OCI-LY1 (cell line): Measurements from ENCODE around the gene LRMDA.

ENCODE experiments used
- H2AFZ ChIP-seq: fragments of 200-600 bp; sonication (generic), shearing (Covaris generic); 2 replicates; pipeline ENCODE4 v1.6.0; 2014; ENCODE audit warnings: antibody characterized with exemption, mild to moderate bottlenecking, low read length
- H3F3A ChIP-seq: fragments of 200-600 bp; sonication (generic), shearing (Covaris generic); 2 replicates; pipeline ENCODE4 v1.6.0; 2014; ENCODE audit warnings: mild to moderate bottlenecking, antibody characterized with exemption, low read length, moderate library complexity; ENCODE audit not compliant: insufficient read depth
- H3K27ac ChIP-seq: fragments of 200-600 bp; sonication (generic); 2 replicates; pipeline ENCODE4 v1.5.1; 2014; ENCODE audit warnings: low read length, mixed run types, mild to moderate bottlenecking, low read depth; ENCODE audit not compliant: poor library complexity, severe bottlenecking
- H3K27me3 ChIP-seq: fragments of 200-600 bp; sonication (generic); 2 replicates; pipeline ENCODE4 v1.6.0; 2014; ENCODE audit warnings: antibody characterized with exemption, mild to moderate bottlenecking, low read length, moderate library complexity; ENCODE audit not compliant: insufficient read depth
- H3K36me3 ChIP-seq: fragments of 200-600 bp; sonication (generic); 2 replicates; pipeline ENCODE4 v1.6.1; 2014; ENCODE audit warnings: mild to moderate bottlenecking, antibody characterized with exemption, low read length, moderate library complexity, mixed read lengths; ENCODE audit not compliant: insufficient read depth
- H3K4me1 ChIP-seq: fragments of 200-600 bp; sonication (generic); 2 replicates; pipeline ENCODE4 v1.5.1; 2014; ENCODE audit warnings: mild to moderate bottlenecking, low read length, moderate library complexity; ENCODE audit not compliant: insufficient read depth, severe bottlenecking
- H3K4me2 ChIP-seq: fragments of 200-600 bp; sonication (generic), shearing (Covaris generic); 2 replicates; pipeline ENCODE4 v1.6.1; 2014; ENCODE audit warnings: low read length
- H3K4me3 ChIP-seq: fragments of 200-600 bp; sonication (generic); 2 replicates; pipeline ENCODE4 v1.5.1; 2014; ENCODE audit warnings: low read length, low read depth, mild to moderate bottlenecking, mixed read lengths; ENCODE audit not compliant: poor library complexity, severe bottlenecking
- H3K79me2 ChIP-seq: fragments of 200-600 bp; shearing (Covaris generic); 2 replicates; pipeline ENCODE4 v1.6.1; 2016; ENCODE audit warnings: mixed run types, low read length, mixed read lengths; ENCODE audit not compliant: insufficient read depth
- H3K9ac ChIP-seq: fragments of 200-600 bp; sonication (generic), shearing (Covaris generic); 2 replicates; pipeline ENCODE4 v1.6.1; 2014; ENCODE audit warnings: mild to moderate bottlenecking, low read length, mixed read lengths
- H3K9me2 ChIP-seq: fragments of 200-600 bp; sonication (generic), shearing (Covaris generic); 2 replicates; pipeline ENCODE4 v1.6.1; 2014; ENCODE audit warnings: low read depth, mild to moderate bottlenecking, low read length, mixed read lengths
- H3K9me3 ChIP-seq: fragments of 200-600 bp; shearing (Covaris generic); 2 replicates; pipeline ENCODE4 v1.6.1; 2014; ENCODE audit warnings: low read length, mixed read lengths
- H4K20me1 ChIP-seq: fragments of 200-600 bp; sonication (generic), shearing (Covaris generic); 2 replicates; pipeline ENCODE4 v1.6.0; 2016; ENCODE audit warnings: mild to moderate bottlenecking, low read length; ENCODE audit not compliant: insufficient read depth
- EZH2 ChIP-seq: fragments of 200-600 bp; sonication (generic), shearing (Covaris generic); IDR thresholded peaks from 2 replicates; pipeline ENCODE4 v1.8.0; 2017; ENCODE audit warnings: borderline replicate concordance, mixed run types, mild to moderate bottlenecking, antibody characterized with exemption, low read length, moderate library complexity, mixed read lengths
- TF ChIP-seq, protein P1 (sequence below): fragments of 200-600 bp; sonication (generic), shearing (Covaris generic); IDR thresholded peaks from 2 replicates; pipeline ENCODE4 v1.5.1; 2017; ENCODE audit warnings: mild to moderate bottlenecking, antibody characterized with exemption, low read length, moderate library complexity, mixed read lengths

LRMDA gene

DNA sequence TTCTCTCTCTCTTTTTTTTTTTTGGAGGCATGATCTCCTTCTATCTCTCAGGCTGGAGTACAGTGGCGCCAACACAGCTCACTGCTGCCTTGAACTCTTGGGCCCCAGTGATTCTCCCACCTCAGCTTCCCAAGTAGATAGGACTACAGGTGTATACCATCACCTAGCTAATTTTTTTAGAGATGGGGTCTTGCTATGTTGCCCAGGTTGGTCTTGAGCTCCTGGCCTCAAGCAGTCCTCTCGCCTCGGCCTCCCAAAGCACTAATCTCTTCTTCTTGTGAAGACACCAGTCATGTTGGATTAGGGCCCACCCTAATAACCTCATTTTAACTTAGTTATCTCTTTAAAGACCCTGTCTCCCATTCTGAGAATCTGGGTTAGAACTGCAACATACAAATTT, 45.6 kb downstream of the LRMDA start:
- Histone ChIP-seq H2AFZ (no peak overlapping the region), H3K27ac (no peak overlapping the region), H3K9me2 (no peaks in the 10 kb centered on the region), H4K20me1 (no peaks in the 10 kb centered on the region), H3K79me2 (no peaks in the 10 kb centered on the region), H3F3A (no peaks in the 10 kb centered on the region), H3K4me2 (no peak overlapping the region), H3K4me1 (no peaks in the 10 kb centered on the region), H3K36me3 (no peaks in the 10 kb centered on the region), H3K9ac (no peak overlapping the region), H3K27me3 (no peaks in the 10 kb centered on the region), H3K4me3 (no peak overlapping the region), H3K9me3 (no peaks in the 10 kb centered on the region)
- TF ChIP-seq, protein P1, sequence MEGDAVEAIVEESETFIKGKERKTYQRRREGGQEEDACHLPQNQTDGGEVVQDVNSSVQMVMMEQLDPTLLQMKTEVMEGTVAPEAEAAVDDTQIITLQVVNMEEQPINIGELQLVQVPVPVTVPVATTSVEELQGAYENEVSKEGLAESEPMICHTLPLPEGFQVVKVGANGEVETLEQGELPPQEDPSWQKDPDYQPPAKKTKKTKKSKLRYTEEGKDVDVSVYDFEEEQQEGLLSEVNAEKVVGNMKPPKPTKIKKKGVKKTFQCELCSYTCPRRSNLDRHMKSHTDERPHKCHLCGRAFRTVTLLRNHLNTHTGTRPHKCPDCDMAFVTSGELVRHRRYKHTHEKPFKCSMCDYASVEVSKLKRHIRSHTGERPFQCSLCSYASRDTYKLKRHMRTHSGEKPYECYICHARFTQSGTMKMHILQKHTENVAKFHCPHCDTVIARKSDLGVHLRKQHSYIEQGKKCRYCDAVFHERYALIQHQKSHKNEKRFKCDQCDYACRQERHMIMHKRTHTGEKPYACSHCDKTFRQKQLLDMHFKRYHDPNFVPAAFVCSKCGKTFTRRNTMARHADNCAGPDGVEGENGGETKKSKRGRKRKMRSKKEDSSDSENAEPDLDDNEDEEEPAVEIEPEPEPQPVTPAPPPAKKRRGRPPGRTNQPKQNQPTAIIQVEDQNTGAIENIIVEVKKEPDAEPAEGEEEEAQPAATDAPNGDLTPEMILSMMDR, result no peak
- TF ChIP-seq EZH2, result no peak

GRCh38 chr10:75477680-75478079, 46.3 kb downstream of the LRMDA start:
- no peaks in the 10 kb centered on the region for H4K20me1 ChIP-seq
- H3K4me3 ChIP-seq, result no peak overlapping the region
- no peaks in the 10 kb centered on the region for H3K36me3 ChIP-seq
- H3K4me1 ChIP-seq, result no peaks in the 10 kb centered on the region
- H3K9ac ChIP-seq, result no peak overlapping the region
- H3K27me3 ChIP-seq, result no peaks in the 10 kb centered on the region
- no peaks in the 10 kb centered on the region for H3K9me3 ChIP-seq
- no peaks in the 10 kb centered on the region for H3K79me2 ChIP-seq
- no peaks in the 10 kb centered on the region for H3F3A ChIP-seq
- no peak overlapping the region for H2AFZ ChIP-seq
- no peak overlapping the region for H3K4me2 ChIP-seq
- TF ChIP-seq EZH2, result no peak
- TF ChIP-seq, protein P1, result no peak
- no peak overlapping the region for H3K27ac ChIP-seq
- no peaks in the 10 kb centered on the region for H3K9me2 ChIP-seq

DNA sequence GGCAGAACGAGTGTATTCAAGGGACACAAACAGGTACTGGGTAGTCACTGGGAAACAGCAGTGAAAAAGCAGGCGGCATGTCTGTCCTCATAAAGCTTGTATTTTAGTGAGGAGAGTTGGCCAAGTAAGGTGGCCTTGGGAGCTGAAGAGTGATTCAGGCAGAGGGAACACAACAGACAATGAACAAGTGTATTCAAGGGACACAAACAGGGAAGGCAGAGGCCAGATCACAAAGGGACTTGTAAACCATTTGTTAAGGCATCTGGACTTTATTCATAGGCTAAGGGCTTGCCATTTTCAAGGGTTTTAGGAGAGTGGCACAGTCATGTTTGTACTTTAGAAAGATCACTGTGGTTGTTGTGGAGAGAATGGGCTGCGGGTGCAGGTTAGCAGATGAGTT, 49.0 kb downstream of the LRMDA start:
- Histone ChIP-seq H3K4me2 (no peak overlapping the region), H2AFZ (no peak overlapping the region)

More for the DNA sequence above, 49.0 kb downstream of the LRMDA start:
- Histone ChIP-seq H3K9ac (no peak overlapping the region), H3F3A (no peaks in the 10 kb centered on the region), H3K27ac (no peak overlapping the region), H3K36me3 (no peaks in the 10 kb centered on the region), H3K4me3 (no peak overlapping the region), H3K27me3 (no peaks in the 10 kb centered on the region), H3K79me2 (no peaks in the 10 kb centered on the region), H3K9me2 (no peaks in the 10 kb centered on the region), H3K9me3 (no peaks in the 10 kb centered on the region), H4K20me1 (no peaks in the 10 kb centered on the region), H3K4me1 (no peaks in the 10 kb centered on the region)
- TF ChIP-seq EZH2, result no peak
- TF ChIP-seq, protein P1, result no peak
